ENCODE measurements around the gene CLDN20. TPM values are rescaled to one million over a fixed set of nuclear protein-coding genes. Genes with fewer than 3 reads are reported as not detected.

CLDN20 gene
- total RNA-seq, 4 donors from 2014 or later: 0.34 to 0.68 (median 0.34) TPM; not detected in 1

DNA sequence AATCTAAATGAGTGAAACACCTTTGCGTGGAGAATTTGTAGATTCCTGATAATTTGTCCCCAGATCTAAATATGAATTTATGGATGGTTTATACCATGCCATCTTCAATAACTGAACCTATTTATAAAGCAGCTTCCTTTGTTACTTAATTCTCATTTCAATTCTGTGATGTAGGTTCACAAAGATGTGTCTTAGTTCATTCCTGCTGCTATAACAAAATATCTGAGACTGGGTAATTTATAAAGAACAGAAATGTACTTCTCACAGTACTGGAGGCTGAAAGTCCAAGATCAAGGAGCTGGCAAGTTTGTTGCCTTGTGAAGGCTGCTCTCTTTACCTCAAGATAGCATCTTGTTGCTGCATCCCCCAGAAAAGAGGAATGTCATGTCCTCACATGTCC lies 52.6 kb downstream of the CLDN20 start:
- TF ChIP-seq, protein P1, sequence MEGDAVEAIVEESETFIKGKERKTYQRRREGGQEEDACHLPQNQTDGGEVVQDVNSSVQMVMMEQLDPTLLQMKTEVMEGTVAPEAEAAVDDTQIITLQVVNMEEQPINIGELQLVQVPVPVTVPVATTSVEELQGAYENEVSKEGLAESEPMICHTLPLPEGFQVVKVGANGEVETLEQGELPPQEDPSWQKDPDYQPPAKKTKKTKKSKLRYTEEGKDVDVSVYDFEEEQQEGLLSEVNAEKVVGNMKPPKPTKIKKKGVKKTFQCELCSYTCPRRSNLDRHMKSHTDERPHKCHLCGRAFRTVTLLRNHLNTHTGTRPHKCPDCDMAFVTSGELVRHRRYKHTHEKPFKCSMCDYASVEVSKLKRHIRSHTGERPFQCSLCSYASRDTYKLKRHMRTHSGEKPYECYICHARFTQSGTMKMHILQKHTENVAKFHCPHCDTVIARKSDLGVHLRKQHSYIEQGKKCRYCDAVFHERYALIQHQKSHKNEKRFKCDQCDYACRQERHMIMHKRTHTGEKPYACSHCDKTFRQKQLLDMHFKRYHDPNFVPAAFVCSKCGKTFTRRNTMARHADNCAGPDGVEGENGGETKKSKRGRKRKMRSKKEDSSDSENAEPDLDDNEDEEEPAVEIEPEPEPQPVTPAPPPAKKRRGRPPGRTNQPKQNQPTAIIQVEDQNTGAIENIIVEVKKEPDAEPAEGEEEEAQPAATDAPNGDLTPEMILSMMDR (IDR thresholded peaks at IDR 0.05): no peak
- no peak for TF ChIP-seq POLR2A (IDR thresholded peaks at IDR 0.05)
- intact Hi-C loops (cut with DNase I; ENCODE audit: low total_unique reads): no loop called here
- 92% methylated on average over 1 of the region's 1 CpG for WGBS, 2 donors
- H3K4me3 ChIP-seq (ENCODE audit: low read depth, poor library complexity, severe bottlenecking): no peak overlapping the region
- DNase-seq (ENCODE audit: low spot score in 2 of 2): no peak

DNA sequence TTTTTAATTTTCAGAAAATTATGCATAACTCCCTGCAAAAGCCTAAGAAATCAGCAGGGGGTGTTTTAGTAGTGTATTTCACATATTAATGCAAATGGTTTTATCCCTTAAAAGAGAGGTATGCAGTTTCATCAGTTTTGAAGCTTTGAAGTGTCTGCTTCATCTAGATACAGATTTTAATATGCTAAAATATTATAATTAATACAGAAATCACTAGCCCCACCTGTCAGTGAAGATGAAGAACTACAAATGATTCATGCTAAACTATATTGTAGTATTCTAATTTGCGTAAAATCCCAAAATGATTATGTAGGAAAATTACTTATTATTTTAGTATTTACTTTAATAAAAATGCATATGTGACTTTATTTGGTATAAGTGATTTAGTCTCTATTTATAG lies 53.4 kb downstream of the CLDN20 start:
- no peak for DNase-seq (ENCODE audit: low spot score in 2 of 2)
- no peak for TF ChIP-seq POLR2A (IDR thresholded peaks at IDR 0.05)
- TF ChIP-seq, protein P1 (IDR thresholded peaks at IDR 0.05): no peak
- intact Hi-C loops (cut with DNase I; ENCODE audit: low total_unique reads): no loop called here
- no peak overlapping the region for H3K4me3 ChIP-seq (ENCODE audit: low read depth, poor library complexity, severe bottlenecking)
- WGBS, 2 donors: 75 to 89% methylated on average over 1 of the region's 1 CpG

DNA sequence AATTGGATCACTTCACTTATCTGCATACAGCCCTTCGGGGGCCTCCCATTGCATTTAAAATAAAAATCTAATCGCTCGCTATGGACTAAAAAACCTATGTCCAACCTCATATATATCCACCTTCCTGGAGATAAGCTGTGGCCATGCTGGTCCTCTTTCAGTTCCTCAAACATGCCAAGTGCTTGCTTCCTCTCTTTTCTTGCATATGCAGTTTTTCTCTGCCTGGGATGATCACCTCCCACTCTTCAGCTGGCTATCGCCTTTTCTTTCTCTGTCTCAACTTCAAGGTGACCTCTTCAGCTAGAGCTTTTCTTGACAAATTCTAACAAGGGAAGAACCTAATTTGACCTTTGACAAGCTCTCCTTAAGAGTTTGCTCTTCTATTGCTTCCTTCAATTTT lies 56.1 kb downstream of the CLDN20 start:
- intact Hi-C loops (cut with DNase I; ENCODE audit: low total_unique reads): no loop called here

DNA sequence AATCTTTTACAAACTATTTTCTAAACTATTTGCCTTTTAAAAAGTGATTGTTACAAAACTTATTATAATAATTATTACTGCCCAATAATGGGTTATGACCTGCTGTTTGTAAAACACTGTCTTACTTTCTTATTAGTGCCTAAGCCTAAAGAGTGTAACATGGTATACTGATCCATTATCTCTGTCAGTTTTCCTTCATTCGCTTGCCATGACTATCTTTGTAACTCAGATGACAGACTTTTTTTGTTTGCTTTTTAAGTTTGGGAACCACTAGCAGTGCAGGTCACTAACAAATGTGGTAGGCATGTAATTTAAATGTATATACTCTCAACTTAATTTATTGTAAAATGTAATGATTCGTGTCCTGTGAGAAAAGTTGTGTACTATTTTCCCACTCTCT lies 60.4 kb downstream of the CLDN20 start:
- WGBS, 2 donors: 94 to 97% methylated on average over 2 of the region's 2 CpGs
- no peak for DNase-seq (ENCODE audit: low spot score in 2 of 2)
- intact Hi-C loops (cut with DNase I; ENCODE audit: low total_unique reads): no loop called here
- no peak overlapping the region for H3K4me3 ChIP-seq (ENCODE audit: low read depth, poor library complexity, severe bottlenecking)
- TF ChIP-seq, protein P1 (IDR thresholded peaks at IDR 0.05): no peak
- TF ChIP-seq POLR2A (IDR thresholded peaks at IDR 0.05): no peak

More for the DNA sequence above, 56.1 kb downstream of the CLDN20 start:
- no peak overlapping the region for H3K4me3 ChIP-seq (ENCODE audit: low read depth, poor library complexity, severe bottlenecking)
- WGBS, 2 donors: 85 to 89% methylated on average over 4 of the region's 4 CpGs
- no peak for DNase-seq (ENCODE audit: low spot score in 2 of 2)
- TF ChIP-seq POLR2A (IDR thresholded peaks at IDR 0.05): no peak
- TF ChIP-seq, protein P1 (IDR thresholded peaks at IDR 0.05): no peak

DNA sequence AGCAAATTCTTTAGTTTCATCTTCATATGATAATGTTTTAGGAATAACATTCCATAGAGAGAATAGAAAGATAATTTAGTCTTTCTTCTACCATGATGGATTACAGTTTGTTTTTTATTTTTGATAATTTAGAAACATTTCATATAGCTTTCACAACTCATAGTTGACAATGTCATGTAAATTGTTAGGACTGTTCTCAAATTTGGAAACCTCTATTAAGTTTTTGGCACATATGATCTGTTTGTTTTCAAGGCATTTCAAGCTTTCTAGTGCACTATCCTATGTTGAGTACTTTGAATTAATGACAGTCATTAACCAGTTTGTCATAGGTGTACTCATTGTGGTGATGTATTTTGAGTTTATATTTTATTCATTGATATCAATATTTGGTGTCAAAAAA lies 61.2 kb downstream of the CLDN20 start:
- intact Hi-C loops (cut with DNase I; ENCODE audit: low total_unique reads): no loop called here
- TF ChIP-seq, protein P1 (IDR thresholded peaks at IDR 0.05): no peak

DNA sequence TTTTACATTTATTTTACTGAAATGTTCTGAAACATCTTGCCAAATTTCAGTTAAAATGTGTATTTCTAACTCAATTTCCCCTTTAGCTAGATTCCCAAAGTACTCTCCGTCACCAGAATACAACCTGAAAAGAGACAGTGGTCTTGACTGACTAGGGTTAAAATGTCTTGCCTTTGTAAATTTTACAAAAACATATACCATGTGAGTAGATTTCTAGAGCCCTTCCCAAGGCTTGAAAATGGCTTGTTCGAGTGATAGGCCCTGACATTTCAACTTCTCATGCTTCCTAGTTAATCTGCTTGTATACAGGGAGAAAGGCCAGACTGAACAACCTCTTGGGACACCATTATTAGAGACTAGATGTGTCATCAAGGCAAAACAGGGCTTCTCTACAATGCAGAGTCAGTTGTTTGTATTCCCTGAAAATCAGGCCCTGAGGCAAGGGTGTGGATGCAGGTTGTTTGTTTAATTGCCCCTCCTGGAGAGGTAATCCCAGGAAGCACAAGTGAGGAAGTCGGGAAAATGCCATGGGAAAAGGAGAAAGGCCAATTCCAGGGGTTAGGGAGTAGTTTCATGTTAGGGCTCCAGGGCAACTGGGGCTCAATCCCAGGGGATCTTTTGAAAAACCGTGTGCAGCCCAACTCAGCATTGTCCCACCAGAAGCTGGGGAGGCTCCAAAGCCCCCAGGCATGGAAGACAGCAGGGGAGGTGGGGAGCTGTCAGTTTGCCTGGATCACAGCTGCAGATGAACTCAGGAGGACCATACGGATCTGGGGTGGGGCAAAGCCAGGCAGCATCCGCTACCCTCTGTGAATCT lies 62.1 kb downstream of the CLDN20 start:
- intact Hi-C loops (cut with DNase I; ENCODE audit: low total_unique reads): no loop called here
- 63 to 71% methylated on average over 6 of the region's 6 CpGs for WGBS, 2 donors
- no peak for DNase-seq (ENCODE audit: low spot score in 2 of 2)
- no peak overlapping the region for H3K4me3 ChIP-seq (ENCODE audit: low read depth, poor library complexity, severe bottlenecking)
- TF ChIP-seq, protein P1 (IDR thresholded peaks at IDR 0.05): no peak
- no peak for TF ChIP-seq POLR2A (IDR thresholded peaks at IDR 0.05)

More for the DNA sequence above, 61.2 kb downstream of the CLDN20 start:
- DNase-seq (ENCODE audit: low spot score in 2 of 2): no peak
- H3K4me3 ChIP-seq (ENCODE audit: low read depth, poor library complexity, severe bottlenecking): no peak overlapping the region

All from lower leg skin (tissue), 4 donors.